HG02852 (cell line): ENCODE results near the gene CLK1.
"Not testable (repeated sequence)": the region's sequence is repeated elsewhere in the genome, so short reads cannot be mapped to it uniquely, and the experiment has no call there.

ENCODE experiments used
- ATAC-seq: cut with Tn5 transposase; IDR thresholded peaks from one replicate; pipeline ENCODE4 v1.9.1; 2021; ENCODE audit warnings: mild to moderate bottlenecking, moderate library complexity; ENCODE audit not compliant: unreplicated experiment

The CLK1 gene

GRCh38 chr2:200851398-200852248 lies 12.8 kb downstream of the CLK1 start:
- no peak for ATAC-seq

- ATAC-seq, result no peak
Observed at GRCh38 chr2:200850512-200851256, 13.8 kb downstream of the CLK1 start.

GRCh38 chr2:200847939-200848338 lies 16.5 kb downstream of the CLK1 start:
- ATAC-seq, result no peak

GRCh38 chr2:200847269-200847668 lies 17.2 kb downstream of the CLK1 start:
- ATAC-seq, result no peak

- no peak for ATAC-seq
Observed at GRCh38 chr2:200845669-200846325, 18.7 kb downstream of the CLK1 start.

GRCh38 chr2:200845194-200845593 lies 19.3 kb downstream of the CLK1 start:
- ATAC-seq, result no peak

GRCh38 chr2:200843993-200844948 lies 20.2 kb downstream of the CLK1 start:
- no peak for ATAC-seq

GRCh38 chr2:200839513-200839912 lies 24.9 kb downstream of the CLK1 start:
- ATAC-seq, result no peak

GRCh38 chr2:200834701-200835100 lies 29.8 kb downstream of the CLK1 start:
- ATAC-seq, result no peak

- no peak for ATAC-seq
Observed at GRCh38 chr2:200829258-200829655, 35.2 kb downstream of the CLK1 start.

GRCh38 chr2:200828572-200829257 lies 35.7 kb downstream of the CLK1 start:
- ATAC-seq, result no peak

- ATAC-seq, result no peak
Observed at GRCh38 chr2:200828104-200828503, 36.4 kb downstream of the CLK1 start.

- no peak for ATAC-seq
Observed at GRCh38 chr2:200821686-200822245, 42.7 kb downstream of the CLK1 start.

- no peak for ATAC-seq
Observed at GRCh38 chr2:200820573-200821234, 43.8 kb downstream of the CLK1 start.

GRCh38 chr2:200818732-200819131 lies 45.7 kb downstream of the CLK1 start:
- not testable (repeated sequence) for ATAC-seq

GRCh38 chr2:200814917-200815316 lies 49.5 kb downstream of the CLK1 start:
- ATAC-seq, result no peak

GRCh38 chr2:200814276-200814815 lies 50.1 kb downstream of the CLK1 start:
- ATAC-seq, result peak; percentile 24

GRCh38 chr2:200812122-200813022 lies 52.1 kb downstream of the CLK1 start:
- peak; percentile 33 for ATAC-seq
